Kidney (tissue), 14 donors: ENCODE results near the gene LDLRAD3. TPM values are rescaled to one million over a fixed set of nuclear protein-coding genes. Genes with fewer than 3 reads are reported as not detected.

ENCODE experiments used
- DNase-seq, 5 donors: peaks; one replicate each; pipeline ENCODE4 v3.0.0-alpha.2; 2013 to 2020
- FAIRE-seq: peaks from 2 replicates; lab custom pipeline; 2012; peaks lifted over from hg19 to GRCh38; lab: Jason Lieb, UNC
- H3K27ac ChIP-seq, 2 donors: one replicate each; pipeline ENCODE4 v1.7.0; 2013; ENCODE audit warnings: low read depth in 2 of 2, low read length in 2 of 2, inconsistent platforms in 1 of 2
- H3K27me3 ChIP-seq: one replicate; pipeline ENCODE4 v1.7.1; 2013; ENCODE audit warnings: low read length, inconsistent platforms; ENCODE audit not compliant: control insufficient read depth, insufficient read depth
- H3K36me3 ChIP-seq, 3 donors: one replicate each; pipeline versions ENCODE4 v1.7.0 to v1.7.1; 2013; ENCODE audit warnings: low read length in 3 of 3, control low read depth in 1 of 3, inconsistent platforms in 1 of 3; ENCODE audit not compliant: insufficient read depth in 3 of 3, control insufficient read depth in 2 of 3
- H3K4me1 ChIP-seq, 3 donors: one replicate each; pipeline versions ENCODE4 v1.7.0 to v1.7.1; 2013; ENCODE audit warnings: low read length in 3 of 3, inconsistent platforms in 1 of 3, low read depth in 1 of 3; ENCODE audit not compliant: control insufficient read depth in 2 of 3, insufficient read depth in 2 of 3
- H3K4me3 ChIP-seq, 3 donors: one replicate each; pipeline versions ENCODE4 v1.7.0 to v1.8.1; 2013; ENCODE audit warnings: low read length in 3 of 3, control low read depth in 1 of 3, inconsistent platforms in 1 of 3
- H3K9ac ChIP-seq, 3 donors: one replicate each; pipeline versions ENCODE4 v1.7.0 to v1.7.1; 2013; ENCODE audit warnings: low read length in 3 of 3, control low read depth in 1 of 3, inconsistent platforms in 1 of 3
- H3K9me3 ChIP-seq, 3 donors: one replicate each; pipeline versions ENCODE4 v1.7.0 to v1.7.1; 2013; ENCODE audit warnings: low read length in 3 of 3, control low read depth in 1 of 3, inconsistent platforms in 1 of 3; ENCODE audit not compliant: control insufficient read depth in 2 of 3, insufficient read depth in 1 of 3
- intact Hi-C: fragments of 100-400 bp; cut with DNase I; formaldehyde crosslinking; loops from one replicate; pipeline ENCODE4 v1.11.1; 2022
- polyA plus RNA-seq: library from polyadenylated mRNA; stranded (reverse); fragments of 350-450 nt; fragmentation: Illumina TruSeq; extraction: RNeasy Lipid Tissue Mini Kit (QIAGEN cat#74804); gene quantifications from one replicate; pipeline ENCODE4 v1.2.3, GENCODE V29; 2014; ENCODE audit warnings: low read depth, low replicate concordance; ENCODE audit not compliant: insufficient read depth
- total RNA-seq: library from RNA; stranded (reverse); fragmentation: NEBNext Ultra II Directional; extraction: Animal tissue kit (Norgen Biotek cat#: 25700); gene quantifications from one replicate; pipeline ENCODE4 v1.2.1, GENCODE V29; 2021
- TF ChIP-seq, protein P1 (sequence below): IDR thresholded peaks from 3 replicates; pipeline ENCODE4 v1.5.1; 2012; ENCODE audit warnings: mild to moderate bottlenecking, moderate library complexity, borderline replicate concordance; ENCODE audit not compliant: insufficient read depth; ENCODE audit errors: extremely low read depth
- donor health status: control.
- donor health status: control.
- donor health status: control.
- donor health status: control.
- donor health status: control.
- donor health status: DM: yes; HTN: yes; CAD: no.
- donor health status: Normal renal cell carcinoma (clear cell type).

The LDLRAD3 gene
- total and polyA plus RNA-seq, 2 donors from 2014 or later: 1.2 to 14.2 TPM

DNA sequence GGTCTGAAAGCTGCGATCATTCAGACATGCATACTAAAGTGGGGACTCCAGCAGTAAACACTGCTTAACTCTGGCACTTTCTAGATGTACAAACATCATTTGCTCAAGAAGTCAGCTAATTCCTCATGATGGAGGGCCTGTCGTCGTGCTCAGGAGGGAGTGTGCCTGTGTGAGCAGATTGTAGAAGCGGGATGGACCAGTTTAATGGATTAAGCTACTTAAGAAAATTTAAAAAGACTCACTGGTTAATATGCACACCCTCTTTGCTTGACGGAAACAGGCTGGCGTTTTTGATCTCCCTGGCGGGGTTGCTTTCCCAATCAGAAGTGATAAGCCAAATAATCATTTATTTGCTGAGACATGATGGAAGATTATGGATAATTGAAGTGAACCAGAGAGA, 79.0 kb downstream of the LDLRAD3 start:
- DNase-seq (no peak), FAIRE-seq (no peak)
- H3K9ac ChIP-seq: no peak overlapping the region

DNA sequence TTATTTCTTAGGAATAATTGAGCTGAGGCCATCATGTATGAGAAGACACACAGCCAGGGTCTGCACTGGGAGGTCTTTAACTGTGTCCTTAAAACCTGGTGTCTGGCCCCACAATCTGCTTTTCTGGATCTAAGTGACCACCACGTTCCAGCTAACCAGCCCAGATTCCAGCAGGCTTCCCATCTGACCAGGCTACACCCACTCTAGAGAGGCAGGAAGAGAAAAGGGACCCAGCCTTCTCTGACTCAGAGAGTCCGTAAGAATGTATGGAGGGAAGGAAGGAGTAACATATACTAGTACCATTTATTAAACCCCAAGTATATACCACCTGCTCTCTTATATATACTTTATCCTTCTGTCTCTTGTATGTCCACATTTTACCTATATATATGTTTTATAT, 80.1 kb downstream of the LDLRAD3 start:
- no peak overlapping the region for H3K9ac ChIP-seq
- no peak overlapping the region for H3K4me3 ChIP-seq
- H3K4me1 ChIP-seq: no peaks in the 10 kb centered on the region
- FAIRE-seq (no peak), DNase-seq (no peak)
- H3K27ac ChIP-seq: no peak overlapping the region
- H3K9me3 ChIP-seq: no peaks in the 10 kb centered on the region
- TF ChIP-seq, protein P1, sequence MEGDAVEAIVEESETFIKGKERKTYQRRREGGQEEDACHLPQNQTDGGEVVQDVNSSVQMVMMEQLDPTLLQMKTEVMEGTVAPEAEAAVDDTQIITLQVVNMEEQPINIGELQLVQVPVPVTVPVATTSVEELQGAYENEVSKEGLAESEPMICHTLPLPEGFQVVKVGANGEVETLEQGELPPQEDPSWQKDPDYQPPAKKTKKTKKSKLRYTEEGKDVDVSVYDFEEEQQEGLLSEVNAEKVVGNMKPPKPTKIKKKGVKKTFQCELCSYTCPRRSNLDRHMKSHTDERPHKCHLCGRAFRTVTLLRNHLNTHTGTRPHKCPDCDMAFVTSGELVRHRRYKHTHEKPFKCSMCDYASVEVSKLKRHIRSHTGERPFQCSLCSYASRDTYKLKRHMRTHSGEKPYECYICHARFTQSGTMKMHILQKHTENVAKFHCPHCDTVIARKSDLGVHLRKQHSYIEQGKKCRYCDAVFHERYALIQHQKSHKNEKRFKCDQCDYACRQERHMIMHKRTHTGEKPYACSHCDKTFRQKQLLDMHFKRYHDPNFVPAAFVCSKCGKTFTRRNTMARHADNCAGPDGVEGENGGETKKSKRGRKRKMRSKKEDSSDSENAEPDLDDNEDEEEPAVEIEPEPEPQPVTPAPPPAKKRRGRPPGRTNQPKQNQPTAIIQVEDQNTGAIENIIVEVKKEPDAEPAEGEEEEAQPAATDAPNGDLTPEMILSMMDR: no peak
- intact Hi-C loops: no loop called here
- H3K27me3 ChIP-seq: no peaks in the 10 kb centered on the region
- no peaks in the 10 kb centered on the region for H3K36me3 ChIP-seq

More for the DNA sequence above, 79.0 kb downstream of the LDLRAD3 start:
- H3K9me3 ChIP-seq: no peaks in the 10 kb centered on the region
- no peak overlapping the region for H3K4me3 ChIP-seq
- no peaks in the 10 kb centered on the region for H3K27me3 ChIP-seq
- intact Hi-C loops: no loop called here
- H3K27ac ChIP-seq: no peak overlapping the region
- H3K36me3 ChIP-seq: no peaks in the 10 kb centered on the region
- TF ChIP-seq, protein P1: no peak
- no peaks in the 10 kb centered on the region for H3K4me1 ChIP-seq

DNA sequence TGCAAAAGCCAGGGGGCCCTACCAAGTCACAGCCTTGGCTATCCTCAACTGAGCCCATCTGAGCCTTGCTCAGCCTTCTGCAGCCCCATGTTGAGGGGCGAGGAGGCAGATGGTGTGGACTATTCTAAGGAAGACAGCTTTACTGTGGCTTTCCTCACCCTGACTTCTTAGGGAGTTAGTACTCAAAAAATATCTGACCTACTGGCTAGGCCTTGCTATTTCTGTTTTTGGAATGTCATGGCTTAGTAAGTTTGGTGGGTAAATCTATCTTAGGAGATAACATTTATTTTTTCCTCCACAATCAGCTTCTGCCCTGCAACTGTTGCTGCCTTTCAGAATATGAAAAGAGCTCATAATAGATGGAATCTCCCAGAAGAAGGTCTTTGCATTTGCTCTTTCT, 80.9 kb downstream of the LDLRAD3 start:
- Histone ChIP-seq H3K27ac (no peak overlapping the region), H3K9me3 (no peaks in the 10 kb centered on the region), H3K4me3 (no peak overlapping the region), H3K36me3 (no peaks in the 10 kb centered on the region), H3K4me1 (no peaks in the 10 kb centered on the region), H3K27me3 (no peaks in the 10 kb centered on the region), H3K9ac (no peak overlapping the region)
- DNase-seq: no peak
- TF ChIP-seq, protein P1: no peak
- intact Hi-C loops: no loop called here
- no peak for FAIRE-seq
